ENCODE results near the gene GPC5. TPM values are rescaled to one million over a fixed set of nuclear protein-coding genes. Genes with fewer than 3 reads are reported as not detected.

Gene GPC5
- total RNA-seq, 2 donors from 2014 or later, result 0.83 to 1.3 TPM

DNA sequence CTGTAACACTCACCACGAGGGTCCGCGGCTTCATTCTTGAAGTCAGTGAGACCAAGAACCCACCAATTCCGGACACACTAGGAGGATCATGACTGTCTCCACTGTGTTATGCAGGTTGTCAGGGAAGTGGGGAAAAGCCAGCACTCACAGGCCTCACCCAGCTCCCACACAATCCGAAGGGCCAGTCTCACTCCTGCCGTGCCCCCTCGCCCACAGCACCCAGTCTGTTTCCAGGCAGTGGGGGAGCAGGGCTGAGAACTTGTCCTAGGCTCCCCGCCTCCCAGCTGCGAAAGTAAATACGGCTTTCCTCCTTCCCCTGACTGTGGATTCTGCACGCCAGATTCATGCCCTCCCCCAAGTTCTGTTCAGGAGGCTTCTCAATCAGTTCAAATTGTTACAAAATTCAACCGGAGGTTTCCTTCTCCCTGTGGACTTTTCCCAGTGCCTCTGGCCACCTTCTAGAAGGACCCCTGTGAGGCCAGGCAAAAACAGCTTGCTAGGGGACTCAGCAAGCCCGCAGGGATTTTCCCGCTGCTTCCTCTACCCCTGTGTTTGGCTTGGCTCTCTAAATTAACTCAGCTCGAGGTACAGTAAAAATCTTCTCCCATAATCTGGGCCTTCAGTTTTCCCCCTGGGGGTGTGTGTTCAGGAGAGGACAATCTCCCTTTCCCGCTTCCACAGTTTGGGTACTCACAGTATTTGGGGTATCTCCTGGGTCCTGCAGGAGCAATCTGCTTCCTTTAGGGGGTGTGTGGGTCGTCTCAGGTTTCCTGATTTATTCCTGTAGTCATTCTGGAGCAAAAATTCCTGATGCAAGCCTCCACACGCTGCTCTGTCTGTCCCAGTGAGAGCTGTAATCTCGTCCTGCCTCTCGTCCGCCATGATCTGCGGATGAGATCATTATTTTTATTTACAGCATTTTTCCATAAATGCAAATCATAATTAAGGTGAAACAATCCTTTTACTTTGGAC, 899.8 kb downstream of the GPC5 start:
- no peaks in the 10 kb centered on the region for H3K27me3 ChIP-seq
- H3K4me1 ChIP-seq, result no peaks in the 10 kb centered on the region
- H3K27ac ChIP-seq, result no peak overlapping the region
- H3K9me3 ChIP-seq, result no peaks in the 10 kb centered on the region
- no peaks in the 10 kb centered on the region for H3K36me3 ChIP-seq
- DNase-seq (ENCODE audit: low spot score), result no peak
- TF ChIP-seq, protein P1, sequence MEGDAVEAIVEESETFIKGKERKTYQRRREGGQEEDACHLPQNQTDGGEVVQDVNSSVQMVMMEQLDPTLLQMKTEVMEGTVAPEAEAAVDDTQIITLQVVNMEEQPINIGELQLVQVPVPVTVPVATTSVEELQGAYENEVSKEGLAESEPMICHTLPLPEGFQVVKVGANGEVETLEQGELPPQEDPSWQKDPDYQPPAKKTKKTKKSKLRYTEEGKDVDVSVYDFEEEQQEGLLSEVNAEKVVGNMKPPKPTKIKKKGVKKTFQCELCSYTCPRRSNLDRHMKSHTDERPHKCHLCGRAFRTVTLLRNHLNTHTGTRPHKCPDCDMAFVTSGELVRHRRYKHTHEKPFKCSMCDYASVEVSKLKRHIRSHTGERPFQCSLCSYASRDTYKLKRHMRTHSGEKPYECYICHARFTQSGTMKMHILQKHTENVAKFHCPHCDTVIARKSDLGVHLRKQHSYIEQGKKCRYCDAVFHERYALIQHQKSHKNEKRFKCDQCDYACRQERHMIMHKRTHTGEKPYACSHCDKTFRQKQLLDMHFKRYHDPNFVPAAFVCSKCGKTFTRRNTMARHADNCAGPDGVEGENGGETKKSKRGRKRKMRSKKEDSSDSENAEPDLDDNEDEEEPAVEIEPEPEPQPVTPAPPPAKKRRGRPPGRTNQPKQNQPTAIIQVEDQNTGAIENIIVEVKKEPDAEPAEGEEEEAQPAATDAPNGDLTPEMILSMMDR (IDR thresholded peaks at IDR 0.05), result no peak
- no peak overlapping the region for H3K4me3 ChIP-seq

- Histone ChIP-seq H3K27ac (no peak overlapping the region), H3K27me3 (no peaks in the 10 kb centered on the region), H3K36me3 (no peaks in the 10 kb centered on the region), H3K4me1 (no peaks in the 10 kb centered on the region), H3K4me3 (no peak overlapping the region), H3K9me3 (no peaks in the 10 kb centered on the region)
- no peak for DNase-seq (ENCODE audit: low spot score)
- TF ChIP-seq, protein P1 (IDR thresholded peaks at IDR 0.05), result no peak
Measured at GRCh38 chr13:92300651-92301050, 902.2 kb downstream of the GPC5 start.

DNA sequence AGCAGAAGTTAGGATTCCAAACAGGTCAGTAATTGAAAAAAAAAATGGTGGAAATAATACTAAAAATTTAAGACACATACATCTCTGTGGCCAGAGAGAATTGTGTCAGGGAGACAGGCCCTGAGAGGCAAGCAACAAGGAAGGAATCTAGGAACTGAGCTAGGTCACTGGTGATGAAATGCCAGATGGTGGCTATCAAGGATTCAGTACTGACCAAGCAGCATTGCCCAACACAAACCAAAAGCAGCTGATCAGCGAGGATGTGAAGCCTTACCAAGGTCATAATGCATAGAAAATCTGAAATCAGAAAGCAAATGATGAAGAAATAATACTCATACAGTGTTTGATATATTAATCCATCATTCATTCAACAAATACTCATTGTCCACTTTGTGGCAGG, 905.0 kb downstream of the GPC5 start:
- Histone ChIP-seq H3K4me3 (no peak overlapping the region), H3K4me1 (no peaks in the 10 kb centered on the region), H3K9me3 (no peaks in the 10 kb centered on the region), H3K27me3 (no peaks in the 10 kb centered on the region), H3K27ac (no peak overlapping the region), H3K36me3 (no peaks in the 10 kb centered on the region)
- no peak for DNase-seq (ENCODE audit: low spot score)
- TF ChIP-seq, protein P1 (IDR thresholded peaks at IDR 0.05), result no peak

DNA sequence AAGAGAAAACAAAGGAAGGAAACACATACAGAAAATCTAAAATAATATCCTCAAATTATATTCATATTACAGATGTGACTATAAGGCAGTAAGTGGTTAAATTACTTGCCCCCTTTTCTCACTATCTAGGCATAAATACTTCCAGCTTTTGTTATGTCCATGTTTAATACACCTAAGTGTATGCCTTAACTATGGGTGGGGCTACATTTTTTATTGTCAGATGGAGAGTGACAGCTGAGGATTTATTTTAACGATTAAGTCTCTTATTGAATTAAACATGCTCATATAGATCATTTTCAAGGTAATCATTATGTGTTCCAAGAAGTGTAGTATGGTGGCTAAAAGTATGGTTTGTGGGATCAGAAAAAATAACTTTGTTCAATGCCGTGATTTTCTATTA, 909.3 kb downstream of the GPC5 start:
- DNase-seq (ENCODE audit: low spot score), result no peak
- no peaks in the 10 kb centered on the region for H3K36me3 ChIP-seq
- H3K4me1 ChIP-seq, result no peaks in the 10 kb centered on the region
- H3K9me3 ChIP-seq, result no peaks in the 10 kb centered on the region
- TF ChIP-seq, protein P1 (IDR thresholded peaks at IDR 0.05), result no peak
- no peak overlapping the region for H3K4me3 ChIP-seq
- no peak overlapping the region for H3K27ac ChIP-seq
- H3K27me3 ChIP-seq, result no peaks in the 10 kb centered on the region

GRCh38 chr13:92312823-92313222, 914.4 kb downstream of the GPC5 start:
- TF ChIP-seq, protein P1 (IDR thresholded peaks at IDR 0.05), result no peak
- Histone ChIP-seq H3K4me1 (no peaks in the 10 kb centered on the region), H3K27ac (no peak overlapping the region), H3K9me3 (no peaks in the 10 kb centered on the region), H3K4me3 (no peak overlapping the region), H3K36me3 (no peaks in the 10 kb centered on the region), H3K27me3 (no peaks in the 10 kb centered on the region)
- no peak for DNase-seq (ENCODE audit: low spot score)

All from right atrium auricular region (tissue), 2 donors.